GM18951 (cell line): Measurements from ENCODE around the gene CWC27.
"Not testable (repeated sequence)": the region's sequence is repeated elsewhere in the genome, so short reads cannot be mapped to it uniquely, and the experiment has no call there.

ENCODE experiments used
- POLR2A ChIP-seq: IDR thresholded peaks from 4 replicates; pipeline ENCODE4 v1.6.1; 2011; ENCODE audit warnings: mild to moderate bottlenecking; ENCODE audit not compliant: insufficient read length, insufficient read depth; ENCODE audit errors: extremely low read depth
- in situ Hi-C: fragments of 300-500 bp; cut with MboI; formaldehyde crosslinking; loops from one replicate; pipeline ENCODE4 v1.12.0; 2022; ENCODE audit warnings: low sequenced_read_pairs, mixed read lengths, inconsistent platforms; ENCODE audit not compliant: unreplicated experiment

The CWC27 gene

GRCh38 chr5:64800926-64801325 is 32.2 kb downstream of the CWC27 start:
- no peak for TF ChIP-seq POLR2A
- in situ Hi-C loops, result loop anchor here (10.0 kb wide), 1 partner anchor 684 kb away; the partner anchor contains the start of gene ADAMTS6

- no peak for TF ChIP-seq POLR2A
- in situ Hi-C loops, result loop anchor here (10.0 kb wide), 1 partner anchor 678 kb away; the partner anchor contains the start of gene ADAMTS6
Observed at GRCh38 chr5:64806537-64806936, 37.8 kb downstream of the CWC27 start.

DNA sequence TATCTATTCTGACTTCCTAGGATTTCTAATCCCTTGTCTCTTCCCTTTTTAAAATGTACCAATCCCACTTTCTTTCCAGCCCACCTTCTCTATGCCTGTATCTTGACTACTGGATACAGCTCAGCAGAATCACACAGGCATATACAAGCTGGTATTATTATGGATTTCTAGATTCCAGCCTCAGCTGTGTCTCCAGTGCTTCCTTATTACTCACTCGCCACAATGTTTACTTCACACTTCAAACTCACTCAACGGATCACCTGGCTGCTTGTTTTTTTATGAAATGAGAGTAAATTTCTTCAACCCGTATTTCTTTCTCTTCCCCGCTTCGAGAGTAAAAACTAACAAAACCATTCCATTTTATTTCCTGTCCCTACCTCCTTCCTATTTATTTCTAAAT is 38.8 kb downstream of the CWC27 start:
- TF ChIP-seq POLR2A, result no peak
- in situ Hi-C loops, result loop anchor here (10.0 kb wide), 1 partner anchor 677 kb away; the partner anchor contains the start of gene ADAMTS6

GRCh38 chr5:64811050-64811640 is 42.4 kb downstream of the CWC27 start:
- in situ Hi-C loops, result no loop called here
- TF ChIP-seq POLR2A, result no peak

- TF ChIP-seq POLR2A, result no peak
- in situ Hi-C loops, result no loop called here
Observed at GRCh38 chr5:64814073-64814472, 45.3 kb downstream of the CWC27 start.

- TF ChIP-seq POLR2A, result no peak
- in situ Hi-C loops, result no loop called here
Observed at GRCh38 chr5:64818245-64818644, 49.5 kb downstream of the CWC27 start.

DNA sequence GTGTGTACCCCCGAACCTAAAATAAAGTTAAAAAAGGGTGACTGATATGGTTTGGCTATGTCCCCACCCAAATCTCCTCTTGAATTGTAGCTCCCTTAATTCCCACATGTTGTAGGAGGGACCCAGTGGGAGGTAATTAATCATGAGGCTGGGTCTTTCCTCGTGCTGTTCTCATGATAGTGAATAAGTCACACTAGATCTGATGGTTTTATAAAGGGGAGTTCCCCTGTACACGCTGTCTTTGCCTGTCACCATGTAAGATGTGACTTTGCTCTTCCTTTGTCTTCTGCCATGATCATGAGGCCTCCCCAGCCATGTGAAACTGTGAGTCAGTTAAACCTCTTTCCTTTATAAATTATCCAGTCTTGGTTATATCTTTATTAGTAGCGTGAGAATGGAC is 50.6 kb downstream of the CWC27 start:
- in situ Hi-C loops, result not testable (repeated sequence)

DNA sequence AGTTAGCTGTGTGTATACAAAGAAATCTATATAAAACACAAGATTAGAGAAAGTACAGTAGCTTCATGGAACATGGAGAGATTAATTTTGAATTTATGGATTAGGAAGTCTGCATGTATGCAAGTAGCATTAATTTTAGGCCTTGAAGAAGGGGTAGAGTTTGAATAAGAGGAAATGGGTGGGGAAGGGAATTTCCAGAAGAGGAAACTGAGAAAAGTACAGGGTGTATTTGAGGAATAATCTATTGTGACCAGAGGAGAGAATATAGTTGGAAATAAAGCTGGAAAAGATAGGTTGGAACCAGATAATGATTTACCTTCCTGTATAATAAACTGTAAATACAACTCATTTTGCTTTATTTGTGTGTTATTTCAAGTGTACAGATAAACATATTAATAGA is 53.6 kb downstream of the CWC27 start:
- no peak for TF ChIP-seq POLR2A
- in situ Hi-C loops, result no loop called here

DNA sequence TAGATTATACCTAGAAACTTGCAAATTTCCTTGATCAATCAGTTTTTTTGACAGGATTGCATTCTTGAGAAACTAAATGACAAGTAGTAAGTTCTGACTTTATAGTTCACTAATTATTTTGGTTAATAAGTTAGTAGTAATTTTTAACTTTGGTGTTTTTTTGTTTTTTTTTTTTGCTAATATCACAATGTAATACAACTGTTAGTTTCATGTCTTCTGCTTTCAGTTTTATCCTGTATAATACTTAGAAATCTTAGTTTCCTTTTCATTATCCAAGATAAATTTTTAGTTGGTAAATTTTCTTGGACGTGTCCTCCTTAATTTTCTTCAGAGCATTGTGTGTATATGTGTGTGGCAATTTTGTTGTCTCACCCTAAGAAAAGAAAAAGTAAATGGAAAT is 57.8 kb downstream of the CWC27 start:
- in situ Hi-C loops, result no loop called here
- TF ChIP-seq POLR2A, result no peak

DNA sequence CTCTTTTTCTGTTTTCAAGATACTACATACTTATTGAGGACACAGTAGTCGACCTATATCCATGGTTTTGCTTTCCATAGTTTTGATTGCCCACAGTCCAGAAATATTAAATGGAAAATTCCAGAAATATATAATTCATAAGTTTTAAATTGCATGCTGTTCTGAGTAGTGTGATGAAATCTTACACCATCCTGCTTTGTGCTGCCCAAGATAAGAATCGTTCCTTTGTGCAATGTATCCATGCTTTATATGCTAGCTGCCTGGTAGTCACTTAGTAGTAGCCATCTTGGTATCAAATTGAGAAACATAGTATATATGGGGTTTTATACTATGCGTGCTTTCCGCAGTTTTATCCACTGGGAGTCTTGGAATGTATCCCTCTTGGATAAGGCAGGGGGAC is 59.0 kb downstream of the CWC27 start:
- in situ Hi-C loops, result no loop called here
- no peak for TF ChIP-seq POLR2A

DNA sequence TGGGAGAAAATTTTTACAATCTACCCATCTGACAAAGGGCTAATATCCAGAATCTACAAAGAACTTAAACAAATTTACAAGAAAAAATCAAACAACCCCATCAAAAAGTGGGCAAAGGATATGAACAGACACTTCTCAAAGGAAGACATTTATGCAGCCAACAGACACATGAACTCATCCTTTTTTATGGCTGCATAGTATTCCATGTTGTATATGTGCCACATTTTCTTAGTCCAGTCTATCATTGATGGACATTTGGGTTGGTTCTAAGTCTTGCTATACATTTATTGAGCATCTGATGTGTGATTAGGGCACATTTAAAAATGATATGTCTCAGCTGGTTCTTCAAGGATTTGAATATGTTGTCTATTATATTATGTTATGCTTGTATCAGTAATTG is 61.9 kb downstream of the CWC27 start:
- in situ Hi-C loops, result not testable (repeated sequence)

- in situ Hi-C loops, result no loop called here
- TF ChIP-seq POLR2A, result no peak
Observed at GRCh38 chr5:64831996-64832395, 63.3 kb downstream of the CWC27 start.

- no peak for TF ChIP-seq POLR2A
- in situ Hi-C loops, result no loop called here
Observed at GRCh38 chr5:64834037-64834436, 65.3 kb downstream of the CWC27 start.

DNA sequence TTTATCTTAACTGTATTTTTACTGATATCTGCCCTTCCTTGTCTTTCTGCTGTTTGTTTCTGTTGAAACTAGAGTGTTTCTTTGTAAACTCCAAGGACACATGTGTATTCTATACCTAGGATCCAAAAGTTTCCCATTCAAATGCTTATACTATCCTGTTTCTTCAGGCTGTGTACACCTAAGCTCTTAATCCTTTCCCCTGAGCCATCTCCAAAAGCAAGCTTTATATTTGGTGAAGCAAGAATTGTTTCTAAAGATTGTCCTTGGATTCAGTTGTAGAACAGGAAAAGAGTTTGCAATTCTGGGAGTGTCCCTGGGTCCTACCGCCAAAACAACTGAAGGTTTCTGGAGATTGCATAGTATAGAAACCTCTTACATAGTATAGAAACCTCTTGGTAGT is 65.9 kb downstream of the CWC27 start:
- in situ Hi-C loops, result no loop called here
- no peak for TF ChIP-seq POLR2A

DNA sequence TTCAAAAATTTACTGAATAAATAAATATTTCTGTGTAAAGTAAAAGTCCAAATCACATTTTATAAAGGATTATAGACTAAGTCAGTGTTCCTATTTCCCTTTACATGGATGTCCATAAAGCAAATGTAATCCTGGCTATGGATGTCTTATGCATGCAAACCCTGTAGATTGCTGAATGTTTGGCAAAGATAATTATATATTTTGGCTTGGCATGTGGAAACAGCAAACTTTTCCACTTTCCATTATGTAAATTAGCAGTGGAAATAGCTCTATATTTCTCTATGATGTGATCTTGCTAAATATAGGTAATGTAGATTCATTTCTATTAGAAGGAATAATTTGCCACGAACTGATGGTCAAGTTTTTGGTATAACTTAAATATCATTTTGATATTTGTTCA is 66.5 kb downstream of the CWC27 start:
- in situ Hi-C loops, result no loop called here
- no peak for TF ChIP-seq POLR2A
